Loucy (cell line): Measurements from ENCODE around the gene GRK3.

Experiments used
- CTCF ChIP-seq: fragments of 200-600 bp; sonication (generic); conservative IDR thresholded peaks from 2 replicates; pipeline ENCODE4 v1.5.1; 2014; ENCODE audit warnings: mild to moderate bottlenecking, antibody characterized with exemption, low read length
- EZH2phosphoT487 ChIP-seq: fragments of 200-600 bp; IDR thresholded peaks from 2 replicates; pipeline ENCODE4 v1.6.1; 2018; ENCODE audit warnings: antibody characterized with exemption, mild to moderate bottlenecking, moderate library complexity, borderline replicate concordance

GRCh38 chr22:25697181-25697664, 132.7 kb downstream of the GRK3 start:
- TF ChIP-seq CTCF: no peak
- no peak for TF ChIP-seq EZH2phosphoT487
